WTC11 (cell line): Measurements from ENCODE around the gene MYOM1. TPM values are rescaled to one million over a fixed set of nuclear protein-coding genes. Genes with fewer than 3 reads are reported as not detected.

ENCODE experiments used
- ATAC-seq: fragments of 200-7000 bp; cut with Tn5 transposase; 2 replicates; pipeline ENCODE4 v1.10.0; 2021; ENCODE audit warnings: mild to moderate bottlenecking, moderate library complexity
- CTCF ChIA-PET: fragments of 300-600 bp; sonication (Branson Sonifier 250); formaldehyde crosslinking; loops from one replicate; lab custom pipeline; 2021; ENCODE audit warnings: antibody characterized with exemption; lab: Charles Lee
- POLR2A ChIA-PET: fragments of 350-600 bp; sonication (Branson Sonifier 250); formaldehyde crosslinking; loops from one replicate; lab custom pipeline; 2021; ENCODE audit warnings: antibody characterized with exemption; lab: Charles Lee
- DNase-seq: peaks from one replicate; pipeline ENCODE4 v3.0.0; 2021; ENCODE audit warnings: low spot score
- H3K27ac Mint-ChIP-seq: 2 replicates; pipeline ENCODE4 v1.8.0; 2021; ENCODE audit warnings: mixed read lengths
- H3K27me3 Mint-ChIP-seq: 2 replicates; pipeline ENCODE4 v1.8.0; 2021; ENCODE audit warnings: low read depth, mild to moderate bottlenecking, moderate library complexity, mixed read lengths
- H3K36me3 Mint-ChIP-seq: 2 replicates; pipeline ENCODE4 v1.8.0; 2021; ENCODE audit warnings: mixed read lengths
- H3K4me1 Mint-ChIP-seq: 2 replicates; pipeline ENCODE4 v1.8.0; 2022; ENCODE audit warnings: mixed read lengths
- H3K4me3 Mint-ChIP-seq: 2 replicates; pipeline ENCODE4 v1.8.0; 2021; ENCODE audit warnings: mild to moderate bottlenecking, moderate library complexity, mixed read lengths
- H3K9me3 Mint-ChIP-seq: 2 replicates; pipeline ENCODE4 v1.8.0; 2021; ENCODE audit warnings: mixed read lengths
- CBFB ChIP-seq: sonication (generic); formaldehyde crosslinking; IDR thresholded peaks from 2 replicates; pipeline ENCODE4 v1.8.1; 2022; ENCODE audit warnings: mild to moderate bottlenecking, low read depth, missing genetic modification reagents
- CTCF ChIP-seq: fragments of 200-600 bp; IDR thresholded peaks from 2 replicates; pipeline ENCODE4 v1.8.0; 2022; ENCODE audit warnings: antibody characterized with exemption
- FOXP1 ChIP-seq: sonication (generic); formaldehyde crosslinking; IDR thresholded peaks from 2 replicates; pipeline ENCODE4 v1.8.0; 2022; ENCODE audit warnings: missing genetic modification reagents, mild to moderate bottlenecking, moderate library complexity, borderline replicate concordance
- FOXP4 ChIP-seq: sonication (generic); formaldehyde crosslinking; IDR thresholded peaks from 2 replicates; pipeline ENCODE4 v1.8.0; 2022; ENCODE audit warnings: mild to moderate bottlenecking, missing genetic modification reagents
- IRF2 ChIP-seq: sonication (generic); formaldehyde crosslinking; IDR thresholded peaks from 2 replicates; pipeline ENCODE4 v1.8.0; 2022; ENCODE audit warnings: low read depth, missing genetic modification reagents, borderline replicate concordance
- KAT7 ChIP-seq: sonication (generic); formaldehyde crosslinking; IDR thresholded peaks from 2 replicates; pipeline ENCODE4 v1.8.1; 2023; ENCODE audit warnings: missing genetic modification reagents, mild to moderate bottlenecking, borderline replicate concordance
- NFE2L1 ChIP-seq: sonication (generic); formaldehyde crosslinking; IDR thresholded peaks from 2 replicates; pipeline ENCODE4 v1.8.1; 2023; ENCODE audit warnings: missing genetic modification reagents
- NR1H2 ChIP-seq: sonication (generic); formaldehyde crosslinking; IDR thresholded peaks from 2 replicates; pipeline ENCODE4 v1.9.0; 2021; ENCODE audit warnings: mild to moderate bottlenecking, moderate library complexity, missing genetic modification reagents
- PREB ChIP-seq: sonication (generic); formaldehyde crosslinking; IDR thresholded peaks from 2 replicates; pipeline ENCODE4 v1.8.1; 2022; ENCODE audit warnings: mild to moderate bottlenecking, missing genetic modification reagents, moderate library complexity, borderline replicate concordance
- PRRX2 ChIP-seq: fragments of 250-450 bp; sonication (Bioruptor Pico); IDR thresholded peaks from 2 replicates; pipeline ENCODE4 v1.8.0; 2021; ENCODE audit warnings: mild to moderate bottlenecking
- STAT6 ChIP-seq: sonication (generic); formaldehyde crosslinking; conservative IDR thresholded peaks from 2 replicates; pipeline ENCODE4 v1.8.1; 2023; ENCODE audit warnings: mild to moderate bottlenecking, low read depth, missing genetic modification reagents, moderate library complexity
- ZNF396 ChIP-seq: fragments of 250-450 bp; sonication (Bioruptor Pico); IDR thresholded peaks from 2 replicates; pipeline ENCODE4 v1.8.0; 2021; ENCODE audit warnings: mild to moderate bottlenecking, moderate library complexity, borderline replicate concordance
- total RNA-seq: library from RNA; stranded (reverse); gene quantifications from 3 replicates; pipeline ENCODE4 v1.2.3, GENCODE V29; 2021

Gene MYOM1
- total RNA-seq, 1 experiment from 2014 or later = 0.35 TPM

GRCh38 chr18:3115447-3116030 lies 104.2 kb downstream of the MYOM1 start (continued):
- TF ChIP-seq PREB = no peak
- TF ChIP-seq CBFB (CRISPR knock-in tag) = no peak

GRCh38 chr18:3114451-3114850 lies 105.3 kb downstream of the MYOM1 start:
- no peak for ATAC-seq
- POLR2A ChIA-PET = interaction anchor here (0.6 kb wide), 1 partner anchor 112 kb away, joined by 3 read pairs; no protein-coding TSS in a partner anchor

More at GRCh38 chr18:3114451-3114850, 105.3 kb downstream of the MYOM1 start:
- H3K27me3 Mint-ChIP-seq = peaks cover 63% of the 10 kb centered on the region
- DNase-seq = no peak
- TF ChIP-seq NFE2L1 (CRISPR knock-in tag) (no peak), FOXP4 (CRISPR knock-in tag) (no peak), ZNF396 (CRISPR knock-in tag) (no peak), CTCF (no peak), PRRX2 (CRISPR knock-in tag) (no peak), NR1H2 (no peak), IRF2 (CRISPR knock-in tag) (no peak), KAT7 (no peak), STAT6 (CRISPR knock-in tag) (no peak), FOXP1 (no peak)
- TF ChIP-seq, all 79 proteins: peak for 0
- no peak overlapping the region for H3K27ac Mint-ChIP-seq
- H3K4me3 Mint-ChIP-seq = no peak overlapping the region
- CTCF ChIA-PET = interaction anchor here (0.6 kb wide), 1 partner anchor 180 kb away, joined by 3 read pairs; no protein-coding TSS in a partner anchor
- no peaks in the 10 kb centered on the region for H3K36me3 Mint-ChIP-seq
- H3K4me1 Mint-ChIP-seq = peaks cover 19% of the 10 kb centered on the region
- H3K9me3 Mint-ChIP-seq = no peaks in the 10 kb centered on the region
